Activated T-helper 9 cell treated with anti-CD3 and anti-CD28 coated beads, Interleukin-2, amount 50 U/mL, for 16 hours (primary cell): ENCODE measurements around the gene RTN1.

Experiments
- DNase-seq: peaks from one replicate; pipeline ENCODE4 v3.0.0-alpha.2; 2020; ENCODE audit warnings: low read depth

The RTN1 gene

GRCh38 chr14:59547310-59547709 lies 323.3 kb downstream of the RTN1 start:
- no peak for DNase-seq
